ENCODE measurements around the gene GABRQ.

GRCh38 chrX:152641996-152642395, 4.3 kb downstream of the GABRQ start:
- TF ChIP-seq CTCF (IDR thresholded peaks at IDR 0.05) (no peak), POLR2AphosphoS5 (IDR thresholded peaks at IDR 0.05) (no peak), EP300 (IDR thresholded peaks at IDR 0.05) (no peak)
